Colonic mucosa (tissue), 4 donors: ENCODE results near the gene SNX14. TPM values are rescaled to one million over a fixed set of nuclear protein-coding genes. Genes with fewer than 3 reads are reported as not detected.
"Not testable (repeated sequence)": the region's sequence is repeated elsewhere in the genome, so short reads cannot be mapped to it uniquely, and the experiment has no call there.

ENCODE experiments used
- DNase-seq: peaks from one replicate; pipeline ENCODE4 v3.0.0-alpha.2; 2020
- H3K27ac ChIP-seq: fragments of 200-600 bp; one replicate; pipeline ENCODE4 v1.8.0; 2021
- H3K27me3 ChIP-seq: fragments of 200-600 bp; one replicate; pipeline ENCODE4 v1.8.0; 2021
- H3K36me3 ChIP-seq: fragments of 200-600 bp; one replicate; pipeline ENCODE4 v1.8.0; 2021
- H3K4me1 ChIP-seq: fragments of 200-600 bp; one replicate; pipeline ENCODE4 v1.8.0; 2021; ENCODE audit warnings: mild to moderate bottlenecking
- H3K4me3 ChIP-seq: fragments of 200-600 bp; one replicate; pipeline ENCODE4 v1.8.0; 2021
- H3K9ac ChIP-seq, 2 donors: one replicate each; pipeline ENCODE4 v1.7.0; 2013; ENCODE audit warnings: control low read depth in 2 of 2, low read depth in 2 of 2, low read length in 2 of 2
- H3K9me3 ChIP-seq: fragments of 200-600 bp; one replicate; pipeline ENCODE4 v1.8.0; 2021
- CTCF ChIP-seq: fragments of 200-600 bp; IDR thresholded peaks from one replicate; pipeline ENCODE4 v1.8.0; 2022; ENCODE audit warnings: antibody characterized with exemption, mild to moderate bottlenecking
- intact Hi-C: fragments of 100-400 bp; cut with DNase I; formaldehyde crosslinking; loops from one replicate; pipeline ENCODE4 v1.14.1; 2022
- total RNA-seq, 2 donors: library from RNA; stranded (reverse); fragmentation: NEBNext Ultra II Directional in 1 of 2; extraction: Animal tissue kit (Norgen Biotek cat#: 25700) in 1 of 2; gene quantifications; one replicate each; pipeline ENCODE4 v1.2.1, GENCODE V29; 2021
- donor health status: healthy.
- donor health status: DM: no; HTN: no; CAD: no.
- donor health status: DM: no; HTN: no; CAD: no.

SNX14 gene
- total RNA-seq, 2 donors from 2014 or later: 52.5 to 80.6 TPM

DNA sequence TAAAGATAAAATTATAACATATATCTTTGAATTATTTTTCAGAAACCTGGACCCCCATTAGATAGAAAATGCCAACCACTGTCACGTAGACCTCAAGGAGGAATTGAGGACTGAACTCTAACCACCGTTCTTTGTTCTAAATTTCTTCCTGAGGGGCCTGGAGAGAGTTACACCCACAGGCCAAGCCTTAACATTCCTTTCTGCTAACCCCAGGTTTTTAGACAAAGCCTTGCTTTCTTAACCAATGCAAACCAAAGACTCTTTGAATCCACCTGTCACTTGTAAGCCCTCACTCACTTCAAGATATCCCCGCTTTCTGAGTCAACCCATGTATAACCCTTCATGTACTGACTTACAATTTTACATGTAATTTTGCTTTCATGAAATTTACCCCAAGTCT lies 41.0 kb downstream of the SNX14 start:
- intact Hi-C loops: no loop called here
- DNase-seq: no peak
- Histone ChIP-seq H3K4me1 (no peaks in the 10 kb centered on the region), H3K36me3 (peaks cover 3% of the 10 kb centered on the region), H3K27ac (no peak overlapping the region), H3K9ac (no peak overlapping the region), H3K4me3 (no peak overlapping the region), H3K9me3 (no peaks in the 10 kb centered on the region), H3K27me3 (no peaks in the 10 kb centered on the region)
- no peak for TF ChIP-seq CTCF

DNA sequence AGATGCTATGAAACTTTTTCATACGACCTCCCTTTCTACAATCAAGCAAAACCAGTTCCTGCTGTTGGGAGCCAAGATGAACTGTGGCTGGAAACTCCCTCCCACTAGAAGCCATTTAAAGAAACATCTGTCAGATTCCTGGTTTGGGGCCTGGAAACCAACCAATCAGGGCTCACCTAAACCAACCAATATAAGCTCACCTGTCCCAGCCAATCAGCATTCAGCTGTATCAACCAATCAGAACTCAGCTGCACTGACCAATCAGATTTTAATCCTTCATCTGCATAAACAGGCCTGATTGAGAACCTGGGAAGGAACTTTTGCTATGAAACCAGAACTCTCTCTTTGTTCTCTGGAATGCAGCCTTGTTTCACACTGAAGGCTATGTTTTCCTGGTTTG lies 42.4 kb downstream of the SNX14 start:
- Histone ChIP-seq H3K9me3 (no peaks in the 10 kb centered on the region), H3K4me3 (no peak overlapping the region), H3K4me1 (no peaks in the 10 kb centered on the region), H3K27me3 (no peaks in the 10 kb centered on the region), H3K36me3 (peaks cover 4% of the 10 kb centered on the region), H3K9ac (no peak overlapping the region), H3K27ac (no peak overlapping the region)
- intact Hi-C loops: no loop called here
- no peak for TF ChIP-seq CTCF
- DNase-seq: no peak

DNA sequence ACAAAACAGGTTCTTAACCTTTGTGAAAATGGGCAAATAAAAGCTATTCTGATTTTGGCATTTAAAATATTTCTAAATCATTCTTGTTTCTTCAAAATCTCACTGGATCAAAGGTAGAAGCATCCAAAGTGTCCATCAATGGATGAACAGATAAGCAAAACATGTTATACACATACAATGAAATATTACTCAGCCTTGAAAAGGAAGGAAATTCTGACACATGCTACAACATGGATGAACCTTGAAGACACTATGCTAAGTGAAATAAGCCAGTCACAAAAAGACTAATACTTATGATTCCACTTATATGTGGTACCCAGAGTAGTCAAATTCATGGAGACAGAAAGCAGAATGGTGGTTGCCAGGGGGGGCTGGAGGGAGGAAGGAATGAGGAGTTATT lies 45.9 kb downstream of the SNX14 start:
- intact Hi-C loops: no loop called here
- Histone ChIP-seq H3K9me3 (no peaks in the 10 kb centered on the region), H3K27me3 (no peaks in the 10 kb centered on the region), H3K27ac (no peak overlapping the region), H3K4me3 (no peak overlapping the region), H3K9ac (no peak overlapping the region), H3K36me3 (peaks cover 4% of the 10 kb centered on the region), H3K4me1 (no peaks in the 10 kb centered on the region)
- TF ChIP-seq CTCF: no peak
- DNase-seq: no peak

GRCh38 chr6:85544776-85545175 lies 48.9 kb downstream of the SNX14 start:
- no peak for DNase-seq
- no peaks in the 10 kb centered on the region for H3K4me1 ChIP-seq
- no peaks in the 10 kb centered on the region for H3K9me3 ChIP-seq
- H3K4me3 ChIP-seq: no peak overlapping the region
- H3K9ac ChIP-seq: no peak overlapping the region
- intact Hi-C loops: no loop called here
- H3K27me3 ChIP-seq: no peaks in the 10 kb centered on the region
- H3K36me3 ChIP-seq: peaks cover 4% of the 10 kb centered on the region
- TF ChIP-seq CTCF: no peak
- H3K27ac ChIP-seq: no peak overlapping the region

DNA sequence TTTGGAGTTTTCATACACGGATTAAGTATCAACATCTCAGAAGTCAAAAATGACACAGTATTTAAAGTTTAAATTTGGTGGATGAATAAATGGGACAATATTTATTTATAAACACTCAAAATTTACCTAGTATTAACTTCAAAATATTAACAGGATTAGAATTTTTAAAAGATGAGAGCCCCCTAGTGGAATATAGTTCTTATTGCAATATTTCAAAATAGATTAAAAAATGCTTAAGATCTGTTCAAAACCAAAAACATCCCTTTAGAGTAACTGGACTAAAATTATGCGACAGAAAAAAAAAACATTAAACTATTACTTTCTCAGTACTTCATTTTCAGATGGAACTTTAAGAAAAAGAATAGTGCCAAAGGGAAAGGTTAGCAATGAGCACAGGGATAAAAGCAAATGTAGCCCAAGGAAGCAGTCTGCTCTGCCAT lies 56.6 kb downstream of the SNX14 start:
- DNase-seq: no peak
- Histone ChIP-seq H3K9me3 (no peaks in the 10 kb centered on the region), H3K4me3 (no peak overlapping the region), H3K27ac (no peak overlapping the region), H3K36me3 (no peaks in the 10 kb centered on the region), H3K27me3 (no peaks in the 10 kb centered on the region), H3K9ac (no peak overlapping the region), H3K4me1 (no peaks in the 10 kb centered on the region)
- peak; percentile 52 for TF ChIP-seq CTCF
- intact Hi-C loops: no loop called here

DNA sequence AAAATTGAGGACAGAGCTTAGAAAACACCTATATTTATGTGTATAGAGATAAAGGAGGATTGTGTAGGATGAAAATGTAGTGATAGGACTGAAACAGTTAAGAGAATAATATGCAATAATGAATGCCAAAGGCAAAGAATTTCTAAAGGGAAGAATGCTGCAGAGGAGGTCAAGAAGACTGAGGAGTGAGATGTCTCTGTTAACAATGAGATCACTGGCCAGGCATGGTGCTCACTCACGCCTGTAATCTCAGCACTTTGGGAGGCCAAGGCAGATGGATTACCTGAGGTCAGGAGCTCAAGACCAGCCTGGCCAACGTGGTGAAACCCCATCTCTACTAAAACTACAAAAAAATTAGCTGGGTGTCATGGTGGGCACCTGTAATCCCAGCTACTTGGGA lies 69.4 kb downstream of the SNX14 start:
- H3K9me3 ChIP-seq, H3K27ac ChIP-seq, H3K36me3 ChIP-seq, DNase-seq, H3K4me1 ChIP-seq, H3K4me3 ChIP-seq, intact Hi-C loops, H3K9ac ChIP-seq, H3K27me3 ChIP-seq: not testable (repeated sequence)
